H1 (cell line): ENCODE data around the gene DLL3.

ENCODE experiments used
- EP300 ChIP-seq, 2 experiments: IDR thresholded peaks; 1 replicate in 1 of 2; 2 replicates in 1 of 2; pipeline ENCODE4 v1.6.1; 2011 to 2012; ENCODE audit warnings: low read depth in 2 of 2, low read length in 2 of 2, mild to moderate bottlenecking in 2 of 2, borderline replicate concordance in 1 of 2, inconsistent platforms in 1 of 2, moderate library complexity in 1 of 2
- EZH2 ChIP-seq: fragments of 200-600 bp; sonication (generic); IDR thresholded peaks from 2 replicates; pipeline ENCODE4 v1.7.1; 2012; ENCODE audit warnings: low read depth, mild to moderate bottlenecking, moderate library complexity, low read length, inconsistent platforms; ENCODE audit not compliant: severe bottlenecking
- GABPA ChIP-seq: IDR thresholded peaks from 2 replicates; pipeline ENCODE4 v1.6.1; 2011; ENCODE audit warnings: mild to moderate bottlenecking, low read length, moderate library complexity, borderline replicate concordance; ENCODE audit not compliant: insufficient read depth
- JUN ChIP-seq: IDR thresholded peaks from 2 replicates; pipeline ENCODE4 v1.6.1; 2011; ENCODE audit warnings: low read depth, mild to moderate bottlenecking, improper control_type of control experiment, low read length
- KDM1A ChIP-seq: fragments of 200-600, 300-600 bp; sonication (generic); IDR thresholded peaks from 2 replicates; pipeline ENCODE4 v1.7.1; 2016; ENCODE audit warnings: mild to moderate bottlenecking, low read length, borderline replicate concordance
- NRF1 ChIP-seq: IDR thresholded peaks from 2 replicates; pipeline ENCODE4 v1.6.1; 2011; ENCODE audit warnings: mild to moderate bottlenecking, low read depth, low read length, improper control_type of control experiment
- POLR2A ChIP-seq, 2 experiments: IDR thresholded peaks; 1 replicate in 1 of 2; 2 replicates in 1 of 2; pipeline ENCODE4 v1.6.1; 2011; ENCODE audit warnings: low read depth in 2 of 2, low read length in 2 of 2, mild to moderate bottlenecking in 2 of 2; ENCODE audit errors: control extremely low read depth in 1 of 2
- POLR2AphosphoS5 ChIP-seq: IDR thresholded peaks from 2 replicates; pipeline ENCODE4 v1.6.1; 2011; ENCODE audit warnings: low read depth, low read length
- SIN3A ChIP-seq, 2 experiments: IDR thresholded peaks in 1 of 2; conservative IDR thresholded peaks in 1 of 2; 2 replicates each; pipeline ENCODE4 v1.6.1; 2011 to 2012; ENCODE audit warnings: low read length in 2 of 2, improper control_type of control experiment in 1 of 2, low read depth in 1 of 2, mild to moderate bottlenecking in 1 of 2
- SP2 ChIP-seq: IDR thresholded peaks from 2 replicates; pipeline ENCODE4 v1.6.1; 2012; ENCODE audit warnings: mild to moderate bottlenecking, low read length, inconsistent platforms
- SP4 ChIP-seq: IDR thresholded peaks from 2 replicates; pipeline ENCODE4 v1.6.1; 2012; ENCODE audit warnings: low read length, inconsistent platforms
- TF ChIP-seq, protein P1 (sequence below), 3 experiments: IDR thresholded peaks; 1 replicate in 2 of 3; 2 replicates in 1 of 3; pipeline versions ENCODE4 v1.5.1 to v1.6.1; 2011; ENCODE audit warnings: low read length in 3 of 3, mild to moderate bottlenecking in 3 of 3, inconsistent platforms in 2 of 3, low read depth in 1 of 3, moderate library complexity in 1 of 3; ENCODE audit not compliant: insufficient read depth in 1 of 3; ENCODE audit errors: control extremely low read depth in 1 of 3
- TF ChIP-seq, protein P2 (sequence below): IDR thresholded peaks from 2 replicates; pipeline ENCODE4 v1.6.1; 2012; ENCODE audit warnings: low read length, inconsistent platforms
- TF ChIP-seq, protein P3 (sequence below): IDR thresholded peaks from 2 replicates; pipeline ENCODE4 v1.6.1; 2011; ENCODE audit warnings: low read depth, mild to moderate bottlenecking, low read length; ENCODE audit not compliant: insufficient read depth

DNA sequence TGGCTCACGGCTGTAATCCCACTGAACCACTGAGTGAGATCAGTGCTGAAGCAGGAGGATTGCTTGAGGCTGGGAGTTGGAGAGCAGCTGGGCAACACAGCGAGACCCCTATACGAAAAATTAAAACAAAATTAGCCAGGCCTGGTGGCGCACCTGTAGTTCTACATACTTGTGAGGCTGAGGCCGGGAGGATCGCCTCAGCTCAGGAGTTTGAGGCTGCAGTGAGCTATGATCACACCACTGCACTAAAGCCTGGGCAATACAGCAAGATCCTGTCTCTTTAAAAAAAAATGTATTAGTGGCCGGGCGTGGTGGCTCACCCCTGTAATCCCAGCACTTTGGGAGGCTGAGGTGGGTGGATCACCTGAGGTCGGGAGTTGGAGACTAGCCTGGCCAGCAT lies 9.9 kb downstream of the DLL3 start:
- TF ChIP-seq SP2, result no peak
- TF ChIP-seq GABPA, result no peak
- TF ChIP-seq EP300 (IDR thresholded peaks at IDR 0.05; ENCODE audit: borderline replicate concordance in 1 of 2, low read depth in 2 of 2, low read length in 2 of 2), result no peak
- no peak for TF ChIP-seq NRF1
- TF ChIP-seq POLR2A (IDR thresholded peaks at IDR 0.05; ENCODE audit: control extremely low read depth in 1 of 2, low read depth in 2 of 2, low read length in 2 of 2), result no peak
- TF ChIP-seq, protein P1, sequence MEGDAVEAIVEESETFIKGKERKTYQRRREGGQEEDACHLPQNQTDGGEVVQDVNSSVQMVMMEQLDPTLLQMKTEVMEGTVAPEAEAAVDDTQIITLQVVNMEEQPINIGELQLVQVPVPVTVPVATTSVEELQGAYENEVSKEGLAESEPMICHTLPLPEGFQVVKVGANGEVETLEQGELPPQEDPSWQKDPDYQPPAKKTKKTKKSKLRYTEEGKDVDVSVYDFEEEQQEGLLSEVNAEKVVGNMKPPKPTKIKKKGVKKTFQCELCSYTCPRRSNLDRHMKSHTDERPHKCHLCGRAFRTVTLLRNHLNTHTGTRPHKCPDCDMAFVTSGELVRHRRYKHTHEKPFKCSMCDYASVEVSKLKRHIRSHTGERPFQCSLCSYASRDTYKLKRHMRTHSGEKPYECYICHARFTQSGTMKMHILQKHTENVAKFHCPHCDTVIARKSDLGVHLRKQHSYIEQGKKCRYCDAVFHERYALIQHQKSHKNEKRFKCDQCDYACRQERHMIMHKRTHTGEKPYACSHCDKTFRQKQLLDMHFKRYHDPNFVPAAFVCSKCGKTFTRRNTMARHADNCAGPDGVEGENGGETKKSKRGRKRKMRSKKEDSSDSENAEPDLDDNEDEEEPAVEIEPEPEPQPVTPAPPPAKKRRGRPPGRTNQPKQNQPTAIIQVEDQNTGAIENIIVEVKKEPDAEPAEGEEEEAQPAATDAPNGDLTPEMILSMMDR (IDR thresholded peaks at IDR 0.05; ENCODE audit: control extremely low read depth in 1 of 3, insufficient read depth in 1 of 3, low read depth in 1 of 3, low read length in 3 of 3), result no peak
- no peak for TF ChIP-seq JUN
- no peak for TF ChIP-seq EZH2
- no peak for TF ChIP-seq SP4
- TF ChIP-seq, protein P2, sequence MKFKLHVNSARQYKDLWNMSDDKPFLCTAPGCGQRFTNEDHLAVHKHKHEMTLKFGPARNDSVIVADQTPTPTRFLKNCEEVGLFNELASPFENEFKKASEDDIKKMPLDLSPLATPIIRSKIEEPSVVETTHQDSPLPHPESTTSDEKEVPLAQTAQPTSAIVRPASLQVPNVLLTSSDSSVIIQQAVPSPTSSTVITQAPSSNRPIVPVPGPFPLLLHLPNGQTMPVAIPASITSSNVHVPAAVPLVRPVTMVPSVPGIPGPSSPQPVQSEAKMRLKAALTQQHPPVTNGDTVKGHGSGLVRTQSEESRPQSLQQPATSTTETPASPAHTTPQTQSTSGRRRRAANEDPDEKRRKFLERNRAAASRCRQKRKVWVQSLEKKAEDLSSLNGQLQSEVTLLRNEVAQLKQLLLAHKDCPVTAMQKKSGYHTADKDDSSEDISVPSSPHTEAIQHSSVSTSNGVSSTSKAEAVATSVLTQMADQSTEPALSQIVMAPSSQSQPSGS, result no peak
- no peak for TF ChIP-seq KDM1A
- no peak for TF ChIP-seq POLR2AphosphoS5
- TF ChIP-seq, protein P3, sequence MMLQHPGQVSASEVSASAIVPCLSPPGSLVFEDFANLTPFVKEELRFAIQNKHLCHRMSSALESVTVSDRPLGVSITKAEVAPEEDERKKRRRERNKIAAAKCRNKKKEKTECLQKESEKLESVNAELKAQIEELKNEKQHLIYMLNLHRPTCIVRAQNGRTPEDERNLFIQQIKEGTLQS, result no peak
- TF ChIP-seq SIN3A (conservative IDR thresholded peaks at IDR 0.05 in 1 of 2, IDR thresholded peaks at IDR 0.05 in 1 of 2; ENCODE audit: low read depth in 1 of 2, low read length in 2 of 2), result no peak
